NT2/D1 (cell line): ENCODE data around the gene CUL1.

Experiments used
- SUZ12 ChIP-seq: IDR thresholded peaks from 2 replicates; pipeline ENCODE4 v1.6.1; 2011; ENCODE audit not compliant: insufficient read length, insufficient read depth; ENCODE audit errors: extremely low read depth
- YY1 ChIP-seq: IDR thresholded peaks from 2 replicates; pipeline ENCODE4 v1.6.1; 2011; ENCODE audit not compliant: insufficient read length, insufficient read depth
- ZNF274 ChIP-seq: IDR thresholded peaks from 2 replicates; pipeline ENCODE4 v1.6.1; 2011; ENCODE audit warnings: mild to moderate bottlenecking, low read depth, low read length

GRCh38 chr7:148712678-148713329 lies 14.1 kb downstream of the CUL1 start:
- TF ChIP-seq ZNF274 (no peak), YY1 (no peak), SUZ12 (no peak)
